DMS53 (cell line): ENCODE results near the gene TOPORS.
A peak's percentile ranks its signal among the peaks of the same experiment; 100 is the strongest.
"Not testable (repeated sequence)": the region's sequence is repeated elsewhere in the genome, so short reads cannot be mapped to it uniquely, and the experiment has no call there.

Experiments
- DNase-seq: peaks from one replicate; lab custom pipeline; 2025; lab: John Stamatoyannopoulos, UW

TOPORS gene

GRCh38 chr9:32552172-32552872 lies at the start of gene TOPORS, which contains the start of gene SMIM27:
TSS of gene TOPORS (minus strand) at chr9:32552586. CDS start at chr9:32552436, 150 bp downstream.
TSS of gene SMIM27 (plus strand) at chr9:32552327. CDS start at chr9:32552435, 108 bp downstream.
- peak; percentile 96 for DNase-seq

DNA sequence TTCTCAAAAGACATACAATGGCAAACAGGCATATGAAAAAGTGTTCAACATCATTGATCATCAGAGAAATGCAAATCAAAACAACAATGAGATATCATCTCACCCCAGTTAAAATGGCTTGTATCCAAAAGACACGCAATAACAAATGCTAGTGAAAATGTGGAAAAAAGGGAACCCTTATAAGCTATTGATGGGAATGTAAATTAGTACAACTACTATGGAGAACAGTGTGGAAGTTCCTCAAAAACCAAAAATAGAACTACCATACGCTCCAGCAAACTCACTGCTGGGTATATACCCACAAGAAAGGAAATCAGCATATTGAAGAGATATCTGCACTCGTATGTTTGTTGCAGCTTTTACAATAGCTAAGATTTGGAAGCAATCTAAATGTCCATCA lies 46.6 kb upstream of the TOPORS start:
- not testable (repeated sequence) for DNase-seq

GRCh38 chr9:32596936-32597335 lies 44.5 kb upstream of the TOPORS start:
- DNase-seq = no peak

DNA sequence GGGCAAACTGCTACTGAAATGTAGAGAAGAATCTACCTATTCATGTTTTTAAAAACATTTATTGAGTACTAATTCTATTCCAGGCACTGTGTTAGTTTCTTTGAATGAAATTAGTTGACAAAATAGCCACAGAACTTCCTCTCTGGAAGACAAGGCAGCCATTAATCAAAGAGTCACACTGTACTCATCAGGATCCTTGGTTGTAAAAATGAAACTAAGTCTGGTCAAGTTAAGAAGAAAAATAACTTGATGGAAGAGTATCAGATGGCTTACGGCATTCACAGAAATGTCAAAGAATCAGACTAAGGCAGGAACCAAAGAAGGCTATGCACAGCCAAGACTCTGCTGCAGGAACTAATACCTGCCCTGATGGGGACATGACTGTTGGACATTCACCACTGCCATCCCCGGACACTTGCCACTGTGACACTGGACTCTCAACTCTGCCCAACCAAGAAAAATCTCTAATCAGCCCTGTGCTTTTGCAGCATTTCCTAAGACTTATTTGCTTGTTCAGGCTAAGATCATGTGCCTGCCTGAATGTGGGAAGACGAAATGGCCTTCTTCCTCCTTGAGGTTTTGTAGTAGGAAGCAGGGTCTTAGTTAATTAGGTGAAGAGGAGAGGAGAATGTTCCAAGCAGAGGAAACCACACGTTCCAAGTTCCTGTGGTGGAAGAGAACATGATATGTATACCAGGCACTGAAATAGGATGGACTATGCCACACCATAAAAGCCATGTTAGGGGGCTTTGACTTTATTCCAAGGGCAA lies 43.9 kb upstream of the TOPORS start:
- no peak for DNase-seq

- DNase-seq = no peak
Measured at GRCh38 chr9:32590898-32591297, 38.5 kb upstream of the TOPORS start.

GRCh38 chr9:32590476-32590875 lies 38.1 kb upstream of the TOPORS start:
- no peak for DNase-seq

DNA sequence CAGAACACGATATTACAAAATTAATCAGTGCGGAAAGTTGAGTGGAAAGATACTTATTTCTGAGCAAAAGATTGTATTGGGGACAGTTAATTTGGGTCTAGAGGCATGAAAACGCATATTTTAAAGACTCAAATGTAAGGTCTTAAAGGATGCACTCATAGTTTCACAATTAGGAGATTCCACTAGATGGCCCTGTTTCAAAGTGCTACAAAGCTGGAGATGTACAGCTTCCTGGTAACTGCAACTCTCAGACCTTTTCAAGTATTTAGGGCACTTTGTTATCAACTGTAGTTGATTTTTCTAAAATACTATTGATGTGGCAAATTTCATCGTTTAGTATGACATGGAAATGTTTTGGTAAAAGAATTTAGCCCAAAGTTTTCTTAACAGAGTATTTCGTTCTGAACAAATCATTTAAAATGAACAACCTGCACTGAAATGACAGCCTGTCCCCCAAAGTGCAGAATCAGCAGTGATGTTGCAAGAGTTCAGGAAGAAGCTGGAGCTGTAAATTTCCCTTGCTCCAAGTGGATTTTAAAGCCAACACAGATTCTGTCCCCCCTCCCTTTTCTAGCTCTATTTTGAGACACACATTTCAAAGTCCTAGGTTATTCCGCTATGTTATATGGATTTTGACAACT lies 36.8 kb upstream of the TOPORS start:
- peak; percentile 72 for DNase-seq

DNA sequence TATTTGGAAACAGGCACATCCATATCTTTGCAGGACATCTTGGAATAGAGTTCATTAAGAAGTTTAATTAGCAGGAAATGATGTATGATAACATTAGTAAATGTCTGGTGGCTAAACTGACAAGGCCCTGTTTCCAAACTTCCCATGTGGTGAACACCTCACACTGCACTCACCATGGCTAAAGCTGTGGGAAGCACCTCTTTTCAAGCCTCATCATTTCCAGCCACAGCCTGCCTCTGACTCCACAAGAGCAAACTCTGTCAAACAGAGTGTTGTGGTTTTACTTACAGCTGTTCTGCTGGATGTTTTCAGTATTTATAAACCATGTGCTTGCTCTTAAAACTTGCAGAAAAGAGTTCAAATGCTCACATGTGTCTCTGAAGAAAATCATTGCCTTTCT lies 35.5 kb upstream of the TOPORS start:
- DNase-seq = no peak

DNA sequence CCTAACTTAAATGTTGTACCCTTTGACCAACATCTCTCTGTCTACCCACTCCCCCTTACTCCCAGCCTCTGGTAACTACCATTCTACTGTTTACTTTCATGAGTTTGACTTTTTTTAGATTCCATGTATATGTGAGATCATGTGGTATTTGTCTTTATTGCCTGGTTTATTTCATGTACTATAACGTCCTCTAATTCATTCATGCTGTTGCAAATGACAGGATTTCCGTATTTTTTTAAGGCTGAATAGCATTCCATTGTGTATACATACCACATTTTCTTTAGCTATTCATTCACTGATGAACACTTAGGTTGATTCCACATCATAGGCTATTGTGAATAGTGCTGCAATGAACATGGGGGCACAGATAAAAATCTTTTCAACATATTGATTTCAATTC lies 32.4 kb upstream of the TOPORS start:
- DNase-seq = no peak

GRCh38 chr9:32581512-32582143 lies 29.2 kb upstream of the TOPORS start:
- DNase-seq = peak; percentile 80

DNA sequence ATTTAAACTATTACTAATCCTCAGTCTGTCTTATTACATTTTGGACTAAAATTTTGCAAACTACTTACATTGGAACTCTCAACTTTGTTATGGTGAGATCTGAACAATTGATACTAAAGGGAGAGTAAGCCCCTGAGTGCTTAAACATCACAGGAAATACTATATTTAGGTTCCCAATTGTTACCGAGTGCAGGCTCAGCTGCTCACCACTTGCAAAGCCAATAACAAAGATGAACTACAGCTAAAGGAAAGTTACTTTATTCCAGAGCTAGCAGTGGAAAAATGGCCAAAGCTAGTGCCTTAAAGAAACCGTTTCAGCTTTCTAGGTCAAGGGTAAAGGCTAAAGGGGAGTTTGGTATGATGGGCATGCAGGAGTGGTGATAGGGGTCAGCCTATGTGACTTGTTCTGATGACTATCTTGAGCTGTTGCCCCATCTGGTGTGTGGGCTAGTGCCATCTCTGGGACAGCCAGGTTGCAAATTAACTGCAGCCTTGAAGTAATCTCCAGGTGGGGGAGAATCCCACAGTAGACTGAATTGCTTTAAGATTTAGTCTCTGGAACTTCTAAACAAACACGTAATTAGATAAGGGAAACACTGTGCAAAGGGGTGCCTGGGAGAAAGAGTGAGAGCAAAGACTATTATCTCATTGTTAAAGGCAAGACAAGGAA lies 28.4 kb upstream of the TOPORS start:
- DNase-seq = no peak

DNA sequence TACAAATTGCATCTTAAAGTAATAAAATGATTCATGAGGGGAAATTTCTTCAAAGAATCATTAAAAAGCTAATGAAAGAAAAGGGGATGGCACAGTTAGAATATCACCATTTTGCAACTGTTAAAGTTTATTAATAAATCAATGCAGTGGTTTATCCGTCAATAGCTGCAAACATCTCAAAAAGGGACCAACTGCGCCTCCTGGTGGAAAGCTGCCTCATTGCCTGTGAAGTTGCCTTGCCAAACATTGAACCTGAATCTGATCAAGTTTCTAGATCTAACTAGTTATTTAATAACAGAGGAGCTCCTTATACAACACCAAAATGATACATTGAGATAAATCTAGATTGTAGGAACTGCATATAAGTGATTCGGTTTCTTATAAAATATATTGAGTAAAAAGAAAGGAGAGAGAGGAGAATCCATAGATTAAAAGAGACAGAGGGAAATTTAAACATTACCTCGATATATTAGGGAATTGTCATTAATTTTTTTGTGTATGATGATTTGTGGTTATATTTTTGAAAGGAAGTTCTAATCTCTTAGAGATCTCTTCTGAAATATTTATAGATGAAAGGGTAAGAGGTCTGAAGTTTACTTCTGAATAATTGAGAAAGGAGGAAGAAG lies 27.4 kb upstream of the TOPORS start:
- peak; percentile 73 for DNase-seq

GRCh38 chr9:32578976-32579375 lies 26.6 kb upstream of the TOPORS start:
- DNase-seq = no peak

GRCh38 chr9:32577316-32577715 lies 24.9 kb upstream of the TOPORS start:
- DNase-seq = no peak

DNA sequence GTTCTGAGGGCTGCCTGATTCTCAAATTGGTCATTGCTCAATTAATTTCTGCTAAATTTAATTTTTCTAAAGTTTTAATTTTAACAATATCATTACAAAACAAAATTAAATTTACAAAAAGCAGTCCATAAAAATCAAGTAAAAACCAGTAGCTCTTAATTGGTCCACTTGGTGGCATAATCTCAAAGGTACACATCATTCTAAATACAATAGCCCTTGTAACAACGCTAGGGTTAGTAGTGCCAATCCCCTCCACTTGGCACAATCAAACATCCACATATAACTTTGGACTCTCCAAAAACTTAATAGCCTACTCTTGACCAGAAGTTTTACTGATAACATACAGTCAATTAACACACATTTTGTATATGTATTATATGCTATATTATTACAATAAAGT lies 22.5 kb upstream of the TOPORS start:
- DNase-seq = no peak

DNA sequence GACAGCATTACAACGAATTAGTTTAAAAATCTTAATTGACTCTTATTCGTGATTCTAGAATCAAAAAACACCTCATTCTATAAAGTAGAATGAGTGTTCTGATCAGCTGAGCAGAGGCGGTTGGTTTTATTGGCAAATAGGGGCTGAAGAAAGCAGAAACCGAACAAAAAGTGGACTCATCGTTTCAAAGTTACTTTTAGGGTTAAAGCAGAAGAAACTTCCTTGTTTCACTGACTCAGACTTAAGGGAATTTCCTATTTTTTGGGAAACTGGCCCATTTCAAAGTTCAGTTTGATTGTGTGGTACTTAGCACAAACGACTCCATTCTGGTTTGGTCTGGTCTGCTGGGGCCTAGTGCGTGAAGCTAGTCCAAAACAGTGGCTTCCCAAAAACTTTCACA lies 21.4 kb upstream of the TOPORS start:
- DNase-seq = no peak

GRCh38 chr9:32572900-32573523 lies 20.6 kb upstream of the TOPORS start, which contains the start of gene NDUFB6:
TSS of gene NDUFB6 (minus strand) at chr9:32573159. CDS start at chr9:32573060, 99 bp downstream.
- DNase-seq = peak; percentile 96

GRCh38 chr9:32571969-32572899 lies 19.8 kb upstream of the TOPORS start:
- DNase-seq = peak; percentile 85

DNA sequence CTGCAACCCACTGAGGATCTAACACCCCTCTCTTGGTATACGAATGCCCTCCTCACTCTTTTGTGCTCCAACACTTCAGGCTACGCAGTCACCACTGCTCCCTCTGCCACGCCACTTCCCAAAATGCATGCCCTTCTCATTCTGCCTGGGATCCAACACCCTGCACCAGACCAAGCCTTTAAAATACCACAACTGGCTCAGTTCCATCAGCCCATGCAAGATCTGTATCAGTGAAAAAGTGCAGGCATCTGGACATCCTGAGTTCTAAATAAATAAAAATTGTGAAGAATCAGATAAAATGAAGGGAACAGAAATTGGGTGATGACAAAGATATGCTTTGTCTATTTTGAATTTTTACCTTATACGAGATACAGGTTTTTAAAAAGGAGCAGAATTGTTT lies 17.9 kb upstream of the TOPORS start:
- DNase-seq = no peak

GRCh38 chr9:32566770-32567169 lies 14.4 kb upstream of the TOPORS start:
- no peak for DNase-seq
